Keratinocyte (primary cell): ENCODE results near the gene MFNG. TPM values are rescaled to one million over a fixed set of nuclear protein-coding genes. Genes with fewer than 3 reads are reported as not detected.

Source experiments
- DNase-seq: peaks from one replicate; pipeline ENCODE4 v3.0.0-alpha.2; 2011; ENCODE audit warnings: low read depth, missing footprints, low spot score
- FAIRE-seq: peaks from 2 replicates; lab custom pipeline; 2011; peaks lifted over from hg19 to GRCh38; lab: Jason Lieb, UNC
- H2AFZ ChIP-seq: 2 replicates; pipeline ENCODE4 v1.6.0; 2012; ENCODE audit warnings: low read length, control low read depth, inconsistent platforms; ENCODE audit not compliant: control insufficient read depth
- H3K27ac ChIP-seq: 2 replicates; pipeline ENCODE4 v1.5.1; 2011; ENCODE audit warnings: low read length; ENCODE audit not compliant: control insufficient read depth, insufficient read depth
- H3K27me3 ChIP-seq: 3 replicates; pipeline ENCODE4 v1.6.0; 2011; ENCODE audit warnings: low read length; ENCODE audit not compliant: control insufficient read depth, insufficient read depth; ENCODE audit errors: extremely low read depth
- H3K36me3 ChIP-seq, 2 experiments: 2 replicates in 1 of 2; 3 replicates in 1 of 2; pipeline ENCODE4 v1.5.1; 2011; ENCODE audit warnings: low read length in 2 of 2, mild to moderate bottlenecking in 1 of 2; ENCODE audit not compliant: control insufficient read depth in 2 of 2, insufficient read depth in 2 of 2; ENCODE audit errors: extremely low read depth in 1 of 2
- H3K4me1 ChIP-seq: 3 replicates; pipeline ENCODE4 v1.5.1; 2011; ENCODE audit warnings: low read length; ENCODE audit not compliant: control insufficient read depth, insufficient read depth; ENCODE audit errors: extremely low read depth
- H3K4me2 ChIP-seq: 3 replicates; pipeline ENCODE4 v1.6.0; 2011; ENCODE audit warnings: low read depth, low read length; ENCODE audit not compliant: control insufficient read depth, insufficient read depth; ENCODE audit errors: extremely low read depth
- H3K4me3 ChIP-seq, 3 experiments: fragments of 200-600 bp in 1 of 3; sonication (generic) in 1 of 3; 2 replicates in 2 of 3; 3 replicates in 1 of 3; pipeline ENCODE4 v1.5.1; 2011 to 2016; ENCODE audit warnings: low read length in 3 of 3, mild to moderate bottlenecking in 3 of 3, control low read depth in 2 of 3, inconsistent platforms in 1 of 3, low read depth in 1 of 3, mixed read lengths in 1 of 3, mixed run types in 1 of 3, moderate library complexity in 1 of 3; ENCODE audit not compliant: control insufficient read depth in 2 of 3, insufficient read depth in 2 of 3; ENCODE audit errors: extremely low read depth in 1 of 3
- H3K79me2 ChIP-seq: 2 replicates; pipeline ENCODE4 v1.6.0; 2012; ENCODE audit warnings: low read length; ENCODE audit not compliant: control insufficient read depth, insufficient read depth
- H3K9ac ChIP-seq: 3 replicates; pipeline ENCODE4 v1.6.0; 2011; ENCODE audit warnings: low read length; ENCODE audit not compliant: control insufficient read depth, insufficient read depth; ENCODE audit errors: extremely low read depth
- H3K9me1 ChIP-seq: 3 replicates; pipeline ENCODE4 v1.6.0; 2011; ENCODE audit warnings: low read length; ENCODE audit not compliant: control insufficient read depth, insufficient read depth; ENCODE audit errors: extremely low read depth
- H3K9me3 ChIP-seq: 2 replicates; pipeline ENCODE4 v1.5.1; 2012; ENCODE audit warnings: low read depth, low read length; ENCODE audit not compliant: control insufficient read depth
- H4K20me1 ChIP-seq: 3 replicates; pipeline ENCODE4 v1.6.0; 2011; ENCODE audit warnings: low read length; ENCODE audit not compliant: control insufficient read depth, insufficient read depth; ENCODE audit errors: extremely low read depth
- CTCF ChIP-seq, 3 experiments: IDR thresholded peaks in 1 of 3; conservative IDR thresholded peaks in 1 of 3; optimal IDR thresholded peaks in 1 of 3; 2 replicates in 2 of 3; 3 replicates in 1 of 3; pipeline versions ENCODE3 to v1.5.1; 2011; ENCODE audit warnings: low read length in 3 of 3, mild to moderate bottlenecking in 3 of 3, moderate library complexity in 2 of 3, control low read depth in 1 of 3, inconsistent platforms in 1 of 3; ENCODE audit not compliant: insufficient read depth in 2 of 3; ENCODE audit errors: extremely low read depth in 1 of 3
- EZH2 ChIP-seq: IDR thresholded peaks from one replicate; pipeline ENCODE4 v1.6.1; 2012; ENCODE audit warnings: inconsistent platforms, mild to moderate bottlenecking, low read length, moderate library complexity
- dilution Hi-C: fragments of 300-500 bp; cut with MboI; formaldehyde crosslinking; loops from one replicate; pipeline ENCODE4 v1.7.0; 2020; ENCODE audit warnings: low sequenced_read_pairs; ENCODE audit not compliant: extremely low pct_ligation_motif_present
- polyA plus RNA-seq, 5 experiments: library from polyadenylated mRNA; depleted of rRNA in 3 of 5; stranded (reverse) in 3 of 5; stranded (forward) in 1 of 5; unstranded in 1 of 5; fragments of >200 nt; gene quantifications; 1 replicate in 1 of 5; 2 replicates in 3 of 5; 3 replicates in 1 of 5; pipeline versions ENCODE4 v1.2.1 to v1.2.3, GENCODE V29; 2011 to 2012; ENCODE audit warnings: missing spikeins in 2 of 5, low read depth in 1 of 5, low replicate concordance in 1 of 5

MFNG gene
- polyA plus RNA-seq, 1 donor (not counting 4 experiments of a cell fraction or from before 2014, with no cell fraction given): 5.9 TPM

- Histone ChIP-seq H3K9ac (no peak overlapping the region), H3K27me3 (no peaks in the 10 kb centered on the region), H3K9me3 (no peaks in the 10 kb centered on the region), H3K4me1 (no peaks in the 10 kb centered on the region), H2AFZ (no peak overlapping the region), H3K36me3 (peaks cover 0 to 6% of the 10 kb centered on the region in 2 experiments), H3K79me2 (no peaks in the 10 kb centered on the region), H3K27ac (no peak overlapping the region), H3K4me3 (no peak overlapping the region), H4K20me1 (no peaks in the 10 kb centered on the region), H3K9me1 (no peaks in the 10 kb centered on the region), H3K4me2 (no peak overlapping the region)
- FAIRE-seq (peak; percentile 74), DNase-seq (no peak)
- TF ChIP-seq CTCF (optimal IDR thresholded peaks at IDR 0.05 in 1 of 3, IDR thresholded peaks at IDR 0.05 in 1 of 3, conservative IDR thresholded peaks at IDR 0.05 in 1 of 3; ENCODE audit: extremely low read depth in 1 of 3, insufficient read depth in 2 of 3, low read length in 3 of 3) (no peak), EZH2 (no peak)
- dilution Hi-C loops: no loop called here
Measured at GRCh38 chr22:37462983-37463382, 23.2 kb downstream of the MFNG start.

GRCh38 chr22:37462436-37462835, 23.7 kb downstream of the MFNG start:
- Histone ChIP-seq H3K27ac (no peak overlapping the region), H4K20me1 (no peaks in the 10 kb centered on the region), H3K9ac (no peak overlapping the region), H3K27me3 (no peaks in the 10 kb centered on the region), H3K9me3 (no peaks in the 10 kb centered on the region), H3K4me3 (no peak overlapping the region), H3K79me2 (no peaks in the 10 kb centered on the region), H3K36me3 (peaks cover 0 to 6% of the 10 kb centered on the region in 2 experiments), H3K9me1 (no peaks in the 10 kb centered on the region), H3K4me2 (no peak overlapping the region), H2AFZ (no peak overlapping the region), H3K4me1 (no peaks in the 10 kb centered on the region)
- FAIRE-seq: no peak
- TF ChIP-seq CTCF (optimal IDR thresholded peaks at IDR 0.05 in 1 of 3, IDR thresholded peaks at IDR 0.05 in 1 of 3, conservative IDR thresholded peaks at IDR 0.05 in 1 of 3; ENCODE audit: extremely low read depth in 1 of 3, insufficient read depth in 2 of 3, low read length in 3 of 3): no peak
- no peak for TF ChIP-seq EZH2
- DNase-seq: no peak
- dilution Hi-C loops: no loop called here
